Astrocyte (in vitro differentiated cells and primary cell): ENCODE results near the gene SEC24D.

Experiments used
- EZH2 ChIP-seq: IDR thresholded peaks from 2 replicates; pipeline ENCODE4 v1.6.1; 2012; ENCODE audit warnings: mild to moderate bottlenecking, low read length, inconsistent platforms; ENCODE audit not compliant: insufficient read depth
- TF ChIP-seq, protein P1 (sequence below): IDR thresholded peaks from 2 replicates; pipeline ENCODE4 v1.5.1; 2011; ENCODE audit warnings: low read depth, mild to moderate bottlenecking, inconsistent platforms, low read length, moderate library complexity; ENCODE audit not compliant: insufficient read depth

DNA sequence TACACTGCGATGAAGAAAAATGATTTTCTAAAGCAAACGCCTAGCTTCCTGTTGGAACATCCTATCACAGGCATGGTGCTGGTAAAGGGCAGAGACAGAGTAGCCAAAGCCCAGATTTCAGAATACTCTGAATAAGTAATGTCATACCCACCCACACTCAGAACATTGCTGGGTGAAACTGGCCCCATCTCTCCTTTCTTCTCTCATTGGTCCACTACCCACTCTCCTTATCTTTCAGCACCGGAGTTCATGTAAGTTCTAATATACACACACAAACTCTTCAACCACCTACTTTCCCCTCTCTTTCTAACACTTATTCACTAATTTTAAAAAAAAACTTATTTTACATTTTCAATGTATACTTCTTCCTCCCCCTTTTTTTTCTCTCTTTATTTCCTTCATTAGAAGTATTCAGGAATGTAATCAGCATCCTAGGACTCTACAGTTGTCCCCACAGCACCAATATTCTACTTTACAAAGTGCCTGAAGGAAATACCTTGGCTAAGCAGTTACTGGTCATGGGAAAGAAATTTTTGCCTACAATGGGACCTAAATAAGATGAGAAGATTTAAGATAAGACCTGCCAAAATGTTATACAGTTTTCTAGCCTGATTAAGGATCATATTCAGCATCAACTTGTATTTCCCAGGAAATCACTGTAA lies 63.0 kb downstream of the SEC24D start:
- no peak for TF ChIP-seq EZH2
- TF ChIP-seq, protein P1, sequence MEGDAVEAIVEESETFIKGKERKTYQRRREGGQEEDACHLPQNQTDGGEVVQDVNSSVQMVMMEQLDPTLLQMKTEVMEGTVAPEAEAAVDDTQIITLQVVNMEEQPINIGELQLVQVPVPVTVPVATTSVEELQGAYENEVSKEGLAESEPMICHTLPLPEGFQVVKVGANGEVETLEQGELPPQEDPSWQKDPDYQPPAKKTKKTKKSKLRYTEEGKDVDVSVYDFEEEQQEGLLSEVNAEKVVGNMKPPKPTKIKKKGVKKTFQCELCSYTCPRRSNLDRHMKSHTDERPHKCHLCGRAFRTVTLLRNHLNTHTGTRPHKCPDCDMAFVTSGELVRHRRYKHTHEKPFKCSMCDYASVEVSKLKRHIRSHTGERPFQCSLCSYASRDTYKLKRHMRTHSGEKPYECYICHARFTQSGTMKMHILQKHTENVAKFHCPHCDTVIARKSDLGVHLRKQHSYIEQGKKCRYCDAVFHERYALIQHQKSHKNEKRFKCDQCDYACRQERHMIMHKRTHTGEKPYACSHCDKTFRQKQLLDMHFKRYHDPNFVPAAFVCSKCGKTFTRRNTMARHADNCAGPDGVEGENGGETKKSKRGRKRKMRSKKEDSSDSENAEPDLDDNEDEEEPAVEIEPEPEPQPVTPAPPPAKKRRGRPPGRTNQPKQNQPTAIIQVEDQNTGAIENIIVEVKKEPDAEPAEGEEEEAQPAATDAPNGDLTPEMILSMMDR: no peak
